HG03439 (cell line): ENCODE results near the gene XAGE1A.
"Not testable (repeated sequence)": the region's sequence is repeated elsewhere in the genome, so short reads cannot be mapped to it uniquely, and the experiment has no call there.

Experiments used
- ATAC-seq: cut with Tn5 transposase; IDR thresholded peaks from one replicate; pipeline ENCODE4 v1.9.1; 2021; ENCODE audit warnings: mild to moderate bottlenecking, moderate library complexity; ENCODE audit not compliant: unreplicated experiment

XAGE1A gene, protein sequence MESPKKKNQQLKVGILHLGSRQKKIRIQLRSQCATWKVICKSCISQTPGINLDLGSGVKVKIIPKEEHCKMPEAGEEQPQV

GRCh38 chrX:52495545-52496418, at the start of gene XAGE1A:
TSS of gene XAGE1A (plus strand) at chrX:52495808. CDS start at chrX:52497362, 1,554 bp downstream.
- ATAC-seq = not testable (repeated sequence)

DNA sequence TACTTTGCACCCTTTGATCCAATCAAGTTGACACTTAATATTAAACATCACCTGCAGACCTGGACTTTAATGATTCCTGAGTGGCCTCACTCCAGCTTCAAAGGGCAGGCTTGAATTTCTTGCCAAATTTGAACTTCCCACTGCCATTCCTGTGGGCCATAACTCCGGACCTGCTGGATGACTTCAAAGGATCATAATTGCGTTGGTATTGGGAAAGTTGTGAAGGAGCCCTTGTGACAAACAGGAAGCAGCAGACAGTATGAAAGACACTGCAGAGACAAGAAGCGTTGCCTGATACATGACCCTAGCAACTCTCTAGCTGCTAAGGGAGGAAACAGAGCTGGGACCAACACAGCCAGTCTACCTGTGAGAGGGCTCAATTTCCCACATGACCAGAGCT, 43.6 kb upstream of the XAGE1A start:
- not testable (repeated sequence) for ATAC-seq

DNA sequence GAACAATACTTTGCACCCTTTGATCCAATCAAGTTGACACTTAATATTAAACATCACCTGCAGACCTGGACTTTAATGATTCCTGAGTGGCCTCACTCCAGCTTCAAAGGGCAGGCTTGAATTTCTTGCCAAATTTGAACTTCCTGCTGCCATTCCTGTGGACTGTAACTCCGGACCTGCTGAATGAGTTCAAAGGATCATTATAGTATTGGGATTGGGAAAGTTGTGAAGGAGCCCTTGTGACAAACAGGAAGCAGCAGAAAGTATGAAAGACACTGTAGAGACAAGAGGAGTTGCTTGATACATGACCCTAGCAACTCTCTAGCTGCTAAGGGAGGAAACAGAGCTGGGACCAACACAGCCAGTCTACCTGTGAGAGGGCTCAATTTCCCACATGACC, 24.3 kb upstream of the XAGE1A start:
- ATAC-seq = not testable (repeated sequence)

DNA sequence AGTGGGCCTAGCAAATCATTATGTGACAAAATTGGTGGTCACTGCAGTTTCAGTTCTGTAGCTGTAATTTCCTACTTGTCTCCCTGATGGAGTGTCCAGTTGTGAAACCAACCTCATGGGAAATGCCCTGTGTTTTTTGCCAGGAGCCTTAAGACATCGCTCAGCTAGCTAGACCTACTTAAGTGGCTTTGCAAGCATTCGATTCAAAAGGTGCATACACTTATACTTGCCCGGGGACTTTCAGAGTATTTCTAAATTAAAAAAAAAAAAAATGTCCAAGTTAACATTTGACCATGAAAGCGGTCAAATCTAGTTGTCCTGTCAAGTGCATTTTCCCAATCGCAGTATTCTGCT, 788 bp downstream of the XAGE1A start:
- not testable (repeated sequence) for ATAC-seq

DNA sequence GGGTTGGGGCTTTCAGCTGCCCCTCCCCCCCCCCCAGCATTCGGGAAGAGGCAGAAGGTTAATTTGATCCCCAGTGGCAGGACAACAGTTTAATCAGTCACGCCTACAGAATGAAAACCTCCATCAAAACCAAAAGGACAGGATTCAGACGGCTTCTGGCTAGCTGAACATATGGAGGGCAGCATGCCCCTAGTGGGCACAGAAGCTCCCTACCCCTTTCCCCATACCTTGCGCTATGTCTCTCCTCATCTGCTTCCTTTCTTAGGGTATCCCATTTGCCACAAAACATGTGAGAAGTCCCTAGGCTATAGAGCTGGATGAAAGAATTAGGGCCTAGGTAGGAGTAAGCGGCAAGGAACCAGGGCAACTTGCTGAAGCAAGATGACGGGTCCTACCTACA, 5.8 kb downstream of the XAGE1A start:
- not testable (repeated sequence) for ATAC-seq

DNA sequence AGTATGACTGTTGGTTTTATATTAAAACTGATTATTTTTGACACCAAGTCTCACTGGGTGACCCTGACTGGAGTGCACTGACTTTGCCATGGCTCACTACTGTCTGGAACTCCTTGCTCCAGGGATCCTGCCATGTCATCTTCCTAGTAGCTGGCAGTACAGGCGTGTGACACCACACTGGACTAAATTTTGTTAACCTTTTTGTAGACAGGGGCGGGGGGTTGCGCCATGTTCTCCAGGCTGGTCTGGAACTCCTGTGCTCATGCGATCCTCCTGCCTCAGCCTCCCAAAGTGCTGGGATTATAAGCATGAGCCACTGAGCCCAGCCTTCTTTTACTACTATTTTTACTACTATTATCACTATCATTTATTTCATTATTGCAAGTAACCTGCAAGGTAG, 8.9 kb downstream of the XAGE1A start:
- ATAC-seq = no peak

GRCh38 chrX:52507331-52507730, 11.7 kb downstream of the XAGE1A start:
- no peak for ATAC-seq

GRCh38 chrX:52509916-52510315, 14.3 kb downstream of the XAGE1A start:
- ATAC-seq = no peak

- not testable (repeated sequence) for ATAC-seq
Observed at GRCh38 chrX:52511126-52511525, 15.5 kb downstream of the XAGE1A start.

GRCh38 chrX:52516110-52516986, 20.7 kb downstream of the XAGE1A start:
- ATAC-seq = not testable (repeated sequence)

DNA sequence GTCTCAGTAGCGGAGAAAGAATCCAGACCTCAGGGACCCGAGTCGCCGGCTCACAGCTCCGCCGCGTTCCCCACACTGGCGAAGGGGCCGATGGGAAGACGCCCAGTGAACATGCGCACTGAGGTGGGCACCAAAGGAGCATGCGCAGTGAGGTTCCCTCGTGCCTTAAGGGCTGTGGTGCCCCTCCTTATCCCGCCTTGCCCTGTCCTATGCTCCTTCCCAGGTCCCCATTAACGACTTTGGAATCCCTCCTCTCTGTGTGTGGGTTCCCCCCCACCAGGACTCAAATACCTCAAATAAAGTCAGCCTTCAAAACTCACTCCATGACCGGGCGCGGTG, 21.3 kb downstream of the XAGE1A start, which contains the start of gene XAGE1B:
Gene XAGE1B (minus strand): TSS at position 77 of the 339 bp plus-strand sequence. CDS start 1,536 bp downstream, outside the sequence.
- not testable (repeated sequence) for ATAC-seq

DNA sequence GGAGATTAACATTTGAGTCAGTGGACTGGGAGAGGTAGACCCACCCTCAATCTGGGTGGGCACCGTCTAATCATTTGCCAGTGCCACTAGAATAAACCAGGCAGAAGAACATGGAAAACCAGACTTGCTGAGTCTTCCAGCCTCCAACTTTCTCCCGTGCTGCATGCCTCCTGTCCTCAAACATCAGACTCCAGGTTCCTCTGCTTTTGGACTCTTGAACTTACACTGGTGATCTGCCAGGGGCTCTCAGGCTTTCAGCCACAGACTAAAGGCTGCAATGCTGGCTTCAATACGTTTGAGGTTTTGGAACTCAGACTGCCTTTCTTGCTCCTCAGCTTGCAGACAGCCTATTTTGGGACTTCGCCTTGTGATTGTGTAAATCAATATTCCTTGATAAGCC, 45.4 kb downstream of the XAGE1A start:
- not testable (repeated sequence) for ATAC-seq

GRCh38 chrX:52542311-52542710, 46.7 kb downstream of the XAGE1A start:
- no peak for ATAC-seq

- no peak for ATAC-seq
Observed at GRCh38 chrX:52544147-52544840, 48.7 kb downstream of the XAGE1A start.

GRCh38 chrX:52548769-52549168, 53.2 kb downstream of the XAGE1A start:
- not testable (repeated sequence) for ATAC-seq
